Endothelial cell of umbilical vein (primary cell): Measurements from ENCODE around the gene SATB1. TPM values are rescaled to one million over a fixed set of nuclear protein-coding genes. Genes with fewer than 3 reads are reported as not detected.
A peak's percentile ranks its signal among the peaks of the same experiment; 100 is the strongest.

Experiments
- BruUV-seq: library from RNA; stranded (reverse); fragments of 400-500 nt; replicated peaks from 2 replicates; lab custom pipeline; 2021; lab: Mats Ljungman, UMichigan
- CTCF ChIA-PET: fragments of 300-600, 350-600 bp; sonication (Branson Sonifier 250); formaldehyde crosslinking; loops from one replicate; lab custom pipeline; 2021; ENCODE audit warnings: antibody characterized with exemption, inconsistent platforms; lab: Charles Lee
- POLR2A ChIA-PET: fragments of 300-600, 350-600 bp; sonication (Branson Sonifier 250); formaldehyde crosslinking; loops from one replicate; lab custom pipeline; 2021; ENCODE audit warnings: antibody characterized with exemption, inconsistent platforms; lab: Charles Lee
- DNase-seq: peaks from one replicate; pipeline ENCODE4 v3.0.0-alpha.2; 2011; ENCODE audit warnings: low read depth, low spot score
- FAIRE-seq: peaks from 2 replicates; lab custom pipeline; 2011; peaks lifted over from hg19 to GRCh38; lab: Jason Lieb, UNC
- H2AFZ ChIP-seq: 2 replicates; pipeline ENCODE4 v1.6.0; 2012; ENCODE audit warnings: low read depth, low read length, control low read depth, inconsistent platforms
- H3K27ac ChIP-seq: 2 replicates; pipeline ENCODE4 v1.5.1; 2011; ENCODE audit warnings: low read depth, mild to moderate bottlenecking, control low read depth, low read length, moderate library complexity; ENCODE audit not compliant: insufficient read depth
- H3K27me3 ChIP-seq, 2 experiments: 2 replicates each; pipeline versions ENCODE4 v1.6.0 to v1.6.1; 2011; ENCODE audit warnings: low read length in 2 of 2, mixed read lengths in 1 of 2; ENCODE audit not compliant: control insufficient read depth in 2 of 2, insufficient read depth in 2 of 2
- H3K36me3 ChIP-seq, 2 experiments: 2 replicates in 1 of 2; 3 replicates in 1 of 2; pipeline ENCODE4 v1.5.1; 2011; ENCODE audit warnings: low read length in 2 of 2, mild to moderate bottlenecking in 1 of 2, moderate library complexity in 1 of 2; ENCODE audit not compliant: control insufficient read depth in 2 of 2, insufficient read depth in 2 of 2; ENCODE audit errors: extremely low read depth in 1 of 2
- H3K4me1 ChIP-seq: 3 replicates; pipeline ENCODE4 v1.5.1; 2011; ENCODE audit warnings: mild to moderate bottlenecking, low read length; ENCODE audit not compliant: control insufficient read depth, insufficient read depth; ENCODE audit errors: extremely low read depth
- H3K4me2 ChIP-seq: 2 replicates; pipeline ENCODE4 v1.6.1; 2011; ENCODE audit warnings: low read length, control low read depth, mixed read lengths; ENCODE audit not compliant: insufficient read depth
- H3K4me3 ChIP-seq, 3 experiments: fragments of 200-600 bp in 1 of 3; sonication (generic), shearing (Covaris generic) in 1 of 3; replicated peaks in 1 of 3; 2 replicates each; pipeline ENCODE4 v1.5.1; 2011 to 2016; ENCODE audit warnings: control low read depth in 3 of 3, low read length in 3 of 3, mild to moderate bottlenecking in 2 of 3, inconsistent platforms in 1 of 3, low read depth in 1 of 3, moderate library complexity in 1 of 3; ENCODE audit not compliant: insufficient read depth in 1 of 3
- H3K79me2 ChIP-seq: 2 replicates; pipeline ENCODE4 v1.6.0; 2012; ENCODE audit warnings: low read length, inconsistent platforms; ENCODE audit not compliant: control insufficient read depth, insufficient read depth
- H3K9ac ChIP-seq: replicated peaks from 2 replicates; pipeline ENCODE3; 2011; ENCODE audit warnings: low read length, control low read depth; ENCODE audit not compliant: insufficient read depth; ENCODE audit errors: extremely low read depth
- H3K9me1 ChIP-seq: replicated peaks from 3 replicates; pipeline ENCODE4 v1.6.0; 2011; ENCODE audit warnings: mild to moderate bottlenecking, low read length; ENCODE audit not compliant: control insufficient read depth, insufficient read depth; ENCODE audit errors: extremely low read depth
- H3K9me3 ChIP-seq: replicated peaks from 2 replicates; pipeline ENCODE4 v1.5.1; 2012; ENCODE audit warnings: low read length, inconsistent platforms; ENCODE audit not compliant: control insufficient read depth, insufficient read depth
- H4K20me1 ChIP-seq: replicated peaks from 2 replicates; pipeline ENCODE3; 2011; ENCODE audit warnings: mild to moderate bottlenecking, low read length; ENCODE audit not compliant: control insufficient read depth, insufficient read depth; ENCODE audit errors: extremely low read depth
- EZH2 ChIP-seq: IDR thresholded peaks from 2 replicates; pipeline ENCODE4 v1.6.1; 2012; ENCODE audit warnings: borderline replicate concordance, low read depth, mild to moderate bottlenecking, moderate library complexity, low read length, inconsistent platforms; ENCODE audit not compliant: severe bottlenecking
- GATA2 ChIP-seq: IDR thresholded peaks from 2 replicates; pipeline ENCODE4 v1.7.0; 2011; ENCODE audit warnings: low read depth, mild to moderate bottlenecking, moderate library complexity, mixed read lengths, low read length; ENCODE audit not compliant: insufficient read length, insufficient read depth
- POLR2A ChIP-seq: IDR thresholded peaks from 2 replicates; pipeline ENCODE4 v1.6.1; 2012; ENCODE audit warnings: low read depth, mild to moderate bottlenecking, control low read depth, low read length
- POLR2AphosphoS5 ChIP-seq: IDR thresholded peaks from 2 replicates; pipeline ENCODE4 v1.6.1; 2012; ENCODE audit warnings: low read depth, mild to moderate bottlenecking, control low read depth, low read length, moderate library complexity; ENCODE audit not compliant: insufficient read depth
- dilution Hi-C: fragments of 300-500 bp; cut with MboI; formaldehyde crosslinking; loops from one replicate; pipeline ENCODE4 v1.15.0; 2019; ENCODE audit warnings: low sequenced_read_pairs; ENCODE audit not compliant: extremely low pct_ligation_motif_present
- intact Hi-C: fragments of 100-400 bp; cut with micrococcal nuclease; formaldehyde crosslinking; loops from one replicate; pipeline ENCODE4 v1.10.0; 2022
- polyA plus RNA-seq, 4 experiments: library from polyadenylated mRNA; depleted of rRNA in 3 of 4; stranded (reverse) in 3 of 4; unstranded in 1 of 4; fragments of >200 nt; gene quantifications; 2 replicates each; pipeline versions ENCODE4 v1.2.1 to v1.2.3, GENCODE V29; 2011 to 2012; ENCODE audit warnings: missing spikeins in 1 of 4
- total RNA-seq: library from RNA; stranded (reverse); gene quantifications from 2 replicates; pipeline ENCODE4 v1.2.3, GENCODE V29; 2021
- TF ChIP-seq, protein P1 (sequence below): IDR thresholded peaks from 2 replicates; pipeline ENCODE4 v1.6.1; 2011; ENCODE audit not compliant: insufficient read depth, insufficient read length

Gene SATB1
- total and polyA plus RNA-seq, 2 donors (not counting 3 experiments of a cell fraction or from before 2014, with no cell fraction given), result 3.9 to 6.2 TPM

GRCh38 chr3:18446149-18446825 is 21.1 kb upstream of the SATB1 start:
- Histone ChIP-seq H3K9me3 (no peaks in the 10 kb centered on the region), H3K36me3 (no peaks in the 10 kb centered on the region), H3K4me2 (no peak overlapping the region), H3K4me3 (no peak overlapping the region), H3K4me1 (peaks cover 6% of the 10 kb centered on the region), H3K79me2 (no peaks in the 10 kb centered on the region), H2AFZ (no peak overlapping the region), H3K9me1 (no peaks in the 10 kb centered on the region), H3K27ac (no peak overlapping the region), H3K9ac (no peak overlapping the region), H4K20me1 (no peaks in the 10 kb centered on the region), H3K27me3 (peaks cover 28 to 38% of the 10 kb centered on the region in 2 experiments)
- FAIRE-seq (no peak), DNase-seq (no peak)
- TF ChIP-seq EZH2 (peak; percentile 23), POLR2A (no peak), POLR2AphosphoS5 (no peak), GATA2 (no peak)
- TF ChIP-seq, protein P1, sequence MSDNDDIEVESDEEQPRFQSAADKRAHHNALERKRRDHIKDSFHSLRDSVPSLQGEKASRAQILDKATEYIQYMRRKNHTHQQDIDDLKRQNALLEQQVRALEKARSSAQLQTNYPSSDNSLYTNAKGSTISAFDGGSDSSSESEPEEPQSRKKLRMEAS, result no peak
- intact Hi-C loops (no loop called here), dilution Hi-C loops (no loop called here)
- CTCF ChIA-PET, result interaction anchor here (2.2 kb wide), 1 partner anchor 25 kb away, joined by 7 read pairs; no protein-coding TSS in a partner anchor
- POLR2A ChIA-PET, result no interaction called here
- BruUV-seq, result no TSS peak
